Measurements from ENCODE around the gene COASY. TPM values are rescaled to one million over a fixed set of nuclear protein-coding genes. Genes with fewer than 3 reads are reported as not detected.

Gene COASY
- total and polyA plus RNA-seq, 4 donors: 25.9 to 93.2 (median 64.3) TPM

DNA sequence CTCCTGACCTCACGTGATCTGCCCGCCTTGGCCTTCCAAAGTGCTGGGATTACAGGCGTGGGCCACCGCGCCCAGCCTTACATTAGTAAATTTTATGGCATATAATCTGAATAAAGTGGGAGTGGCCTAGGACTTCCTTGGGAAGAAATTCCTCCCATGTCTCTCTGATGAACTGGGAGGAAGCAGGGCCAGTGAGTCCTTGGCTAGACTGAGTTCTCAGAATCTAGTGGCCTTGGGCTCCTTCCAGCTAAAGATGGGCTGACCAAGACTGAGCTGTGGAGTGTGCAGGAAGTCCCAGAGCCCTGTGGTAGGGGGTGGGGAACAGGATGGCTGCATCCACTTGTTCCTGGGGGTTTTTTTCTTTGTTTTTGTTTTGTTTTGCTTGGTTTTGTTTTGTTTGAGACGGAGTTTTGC lies 35.9 kb upstream of the COASY start:
- no peaks in the 10 kb centered on the region for H3K27me3 ChIP-seq (ENCODE audit: control insufficient read depth in 3 of 3, insufficient read depth in 3 of 3, low read length in 2 of 3)
- H3K36me3 ChIP-seq (ENCODE audit: control insufficient read depth in 4 of 4, insufficient read depth in 4 of 4, low read length in 4 of 4): peaks cover 0 to 16% (median 2%) of the 10 kb centered on the region in 4 donors
- H3K9ac ChIP-seq (ENCODE audit: insufficient read depth in 1 of 2, low read length in 2 of 2): no peak overlapping the region
- H3K4me1 ChIP-seq (ENCODE audit: control insufficient read depth in 5 of 5, insufficient read depth in 5 of 5, low read length in 5 of 5): peaks cover 0 to 25% (median 22%) of the 10 kb centered on the region in 5 donors
- 83 to 92% methylated on average over 6 of the region's 6 CpGs for WGBS, 2 donors
- H3K4me3 ChIP-seq: no peak overlapping the region
- DNase-seq: no peak
- no peaks in the 10 kb centered on the region for H3K9me3 ChIP-seq (ENCODE audit: control insufficient read depth in 4 of 4, insufficient read depth in 3 of 4, low read length in 3 of 4)
- no peak for ATAC-seq (ENCODE audit: insufficient read depth, low FRiP score)
- TF ChIP-seq, protein P1, sequence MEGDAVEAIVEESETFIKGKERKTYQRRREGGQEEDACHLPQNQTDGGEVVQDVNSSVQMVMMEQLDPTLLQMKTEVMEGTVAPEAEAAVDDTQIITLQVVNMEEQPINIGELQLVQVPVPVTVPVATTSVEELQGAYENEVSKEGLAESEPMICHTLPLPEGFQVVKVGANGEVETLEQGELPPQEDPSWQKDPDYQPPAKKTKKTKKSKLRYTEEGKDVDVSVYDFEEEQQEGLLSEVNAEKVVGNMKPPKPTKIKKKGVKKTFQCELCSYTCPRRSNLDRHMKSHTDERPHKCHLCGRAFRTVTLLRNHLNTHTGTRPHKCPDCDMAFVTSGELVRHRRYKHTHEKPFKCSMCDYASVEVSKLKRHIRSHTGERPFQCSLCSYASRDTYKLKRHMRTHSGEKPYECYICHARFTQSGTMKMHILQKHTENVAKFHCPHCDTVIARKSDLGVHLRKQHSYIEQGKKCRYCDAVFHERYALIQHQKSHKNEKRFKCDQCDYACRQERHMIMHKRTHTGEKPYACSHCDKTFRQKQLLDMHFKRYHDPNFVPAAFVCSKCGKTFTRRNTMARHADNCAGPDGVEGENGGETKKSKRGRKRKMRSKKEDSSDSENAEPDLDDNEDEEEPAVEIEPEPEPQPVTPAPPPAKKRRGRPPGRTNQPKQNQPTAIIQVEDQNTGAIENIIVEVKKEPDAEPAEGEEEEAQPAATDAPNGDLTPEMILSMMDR (IDR thresholded peaks at IDR 0.05; ENCODE audit: control extremely low read depth, extremely low read depth): no peak
- peak overlapping the region in 1 of 2 donors; percentile 61 for H3K27ac ChIP-seq (ENCODE audit: low read depth in 1 of 2, low read length in 1 of 2)

DNA sequence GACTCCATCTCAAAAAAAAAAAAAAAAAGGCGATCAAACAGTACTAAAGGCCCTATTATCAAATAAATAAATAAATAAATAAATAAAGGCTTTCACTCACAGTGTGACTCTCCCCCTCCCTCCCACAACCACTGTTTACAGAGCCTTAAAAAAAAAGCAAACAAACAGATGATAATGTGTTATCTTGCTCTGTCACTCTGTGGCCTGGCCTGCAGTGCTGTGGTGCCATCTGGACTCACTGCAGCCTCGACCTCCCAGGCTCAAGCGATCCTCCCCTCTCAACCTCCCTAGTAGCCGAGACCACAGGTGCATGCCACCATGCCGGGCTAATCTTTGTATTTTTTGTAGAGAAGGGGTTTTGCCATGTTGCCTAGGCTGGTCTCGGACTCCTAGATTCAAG lies 34.0 kb upstream of the COASY start:
- Histone ChIP-seq H3K9me3 (ENCODE audit: control insufficient read depth in 4 of 4, insufficient read depth in 3 of 4, low read length in 3 of 4) (no peaks in the 10 kb centered on the region), H3K4me1 (ENCODE audit: control insufficient read depth in 5 of 5, insufficient read depth in 5 of 5, low read length in 5 of 5) (peaks cover 0 to 14% (median 7%) of the 10 kb centered on the region in 5 donors), H3K36me3 (ENCODE audit: control insufficient read depth in 4 of 4, insufficient read depth in 4 of 4, low read length in 4 of 4) (peaks cover 0 to 1% (median 0%) of the 10 kb centered on the region in 4 donors), H3K27ac (ENCODE audit: low read depth in 1 of 2, low read length in 1 of 2) (no peak overlapping the region), H3K27me3 (ENCODE audit: control insufficient read depth in 3 of 3, insufficient read depth in 3 of 3, low read length in 2 of 3) (no peaks in the 10 kb centered on the region), H3K9ac (ENCODE audit: insufficient read depth in 1 of 2, low read length in 2 of 2) (no peak overlapping the region), H3K4me3 (no peak overlapping the region)
- ATAC-seq (ENCODE audit: insufficient read depth, low FRiP score) (no peak), DNase-seq (no peak)
- TF ChIP-seq, protein P1 (IDR thresholded peaks at IDR 0.05; ENCODE audit: control extremely low read depth, extremely low read depth): no peak
- 94 to 95% methylated on average over 6 of the region's 6 CpGs for WGBS, 2 donors

DNA sequence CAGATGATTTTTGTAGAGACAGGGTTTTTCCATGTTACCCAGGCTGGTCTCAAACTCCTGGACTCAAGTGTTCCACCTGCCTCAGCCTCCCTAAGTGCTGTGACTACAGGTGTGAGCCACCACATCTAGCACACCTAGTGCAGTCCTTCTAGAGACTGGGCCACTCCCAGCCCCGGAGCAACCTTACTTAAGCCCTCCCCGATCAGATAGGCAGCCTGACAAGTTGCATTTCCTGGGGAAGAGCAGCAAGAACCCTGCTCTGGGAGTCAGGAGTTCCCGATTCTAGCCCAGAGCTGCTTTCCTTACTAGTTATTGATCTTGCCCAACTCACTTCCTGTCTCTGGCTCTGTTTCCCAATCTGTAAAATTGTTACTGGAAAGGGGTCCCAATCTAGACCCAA lies 32.9 kb upstream of the COASY start:
- Histone ChIP-seq H3K4me1 (ENCODE audit: control insufficient read depth in 5 of 5, insufficient read depth in 5 of 5, low read length in 5 of 5) (peaks cover 0 to 11% (median 7%) of the 10 kb centered on the region in 5 donors), H3K36me3 (ENCODE audit: control insufficient read depth in 4 of 4, insufficient read depth in 4 of 4, low read length in 4 of 4) (no peaks in the 10 kb centered on the region), H3K4me3 (no peak overlapping the region), H3K9me3 (ENCODE audit: control insufficient read depth in 4 of 4, insufficient read depth in 3 of 4, low read length in 3 of 4) (no peaks in the 10 kb centered on the region), H3K27ac (ENCODE audit: low read depth in 1 of 2, low read length in 1 of 2) (no peak overlapping the region), H3K27me3 (ENCODE audit: control insufficient read depth in 3 of 3, insufficient read depth in 3 of 3, low read length in 2 of 3) (no peaks in the 10 kb centered on the region), H3K9ac (ENCODE audit: insufficient read depth in 1 of 2, low read length in 2 of 2) (no peak overlapping the region)
- WGBS, 2 donors: 24 to 49% methylated on average over 3 of the region's 3 CpGs
- ATAC-seq (ENCODE audit: insufficient read depth, low FRiP score) (no peak), DNase-seq (no peak)
- TF ChIP-seq, protein P1 (IDR thresholded peaks at IDR 0.05; ENCODE audit: control extremely low read depth, extremely low read depth): no peak

GRCh38 chr17:42530952-42531454 lies 30.9 kb upstream of the COASY start:
- 81 to 86% methylated on average over 2 of the region's 2 CpGs for WGBS, 2 donors
- H3K9me3 ChIP-seq (ENCODE audit: control insufficient read depth in 4 of 4, insufficient read depth in 3 of 4, low read length in 3 of 4): no peaks in the 10 kb centered on the region
- H3K36me3 ChIP-seq (ENCODE audit: control insufficient read depth in 4 of 4, insufficient read depth in 4 of 4, low read length in 4 of 4): no peaks in the 10 kb centered on the region
- TF ChIP-seq, protein P1 (IDR thresholded peaks at IDR 0.05; ENCODE audit: control extremely low read depth, extremely low read depth): no peak
- ATAC-seq (ENCODE audit: insufficient read depth, low FRiP score): no peak
- DNase-seq: no peak
- H3K9ac ChIP-seq (ENCODE audit: insufficient read depth in 1 of 2, low read length in 2 of 2): no peak overlapping the region
- no peaks in the 10 kb centered on the region for H3K27me3 ChIP-seq (ENCODE audit: control insufficient read depth in 3 of 3, insufficient read depth in 3 of 3, low read length in 2 of 3)
- H3K4me1 ChIP-seq (ENCODE audit: control insufficient read depth in 5 of 5, insufficient read depth in 5 of 5, low read length in 5 of 5): peaks cover 0 to 21% (median 7%) of the 10 kb centered on the region in 5 donors
- H3K27ac ChIP-seq (ENCODE audit: low read depth in 1 of 2, low read length in 1 of 2): peak overlapping the region in 1 of 2 donors; percentile 46
- no peak overlapping the region for H3K4me3 ChIP-seq
